NCI-H82 treated with DMSO at 0.1 percent for 48 hours (cell line): ENCODE measurements around the gene JPH3.
A peak's percentile ranks its signal among the peaks of the same experiment; 100 is the strongest.

Experiments
- DNase-seq: peaks from one replicate; lab custom pipeline; 2025; ENCODE audit not compliant: unreplicated experiment; lab: John Stamatoyannopoulos, UW

Gene JPH3

DNA sequence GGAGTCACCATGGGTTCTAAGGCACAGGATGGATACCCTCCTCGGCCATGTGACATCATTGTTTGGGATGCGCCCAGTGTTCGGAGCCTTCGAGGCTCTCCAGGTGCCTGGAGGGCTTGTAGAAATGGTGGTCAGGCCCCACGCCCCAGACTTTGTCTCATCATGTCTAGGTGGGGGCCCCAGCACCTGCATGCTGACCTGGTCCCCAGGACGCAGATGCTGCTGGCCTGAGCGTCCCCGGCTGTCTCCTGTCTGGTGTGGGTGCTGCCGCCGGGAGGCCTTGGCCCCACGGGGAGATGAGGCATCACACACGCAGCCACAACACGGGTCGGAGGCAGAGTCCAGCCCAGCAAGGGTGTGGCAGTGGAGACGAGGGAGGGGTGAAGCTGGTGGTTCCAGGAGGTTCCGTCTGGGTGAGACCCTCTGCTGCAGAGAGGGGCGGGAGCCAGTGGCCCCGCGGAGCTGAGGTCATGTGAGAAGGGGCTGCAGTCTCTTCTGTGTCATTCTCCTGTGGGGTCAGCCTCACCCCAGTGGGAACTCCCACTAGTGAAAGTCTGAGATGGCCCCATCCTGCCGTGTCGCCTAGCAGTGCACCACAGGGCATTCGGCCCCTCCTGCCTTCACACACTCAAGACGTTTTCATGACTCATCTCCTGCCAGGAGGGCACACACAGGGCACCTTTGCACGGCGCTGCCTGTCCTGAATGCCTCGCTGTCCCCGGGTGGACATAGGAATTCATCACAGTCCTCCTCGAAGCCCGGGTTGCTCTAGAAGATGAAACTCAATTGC lies 46.6 kb downstream of the JPH3 start:
- DNase-seq: no peak

- no peak for DNase-seq
Measured at GRCh38 chr16:87652386-87652785, 50.1 kb downstream of the JPH3 start.

DNA sequence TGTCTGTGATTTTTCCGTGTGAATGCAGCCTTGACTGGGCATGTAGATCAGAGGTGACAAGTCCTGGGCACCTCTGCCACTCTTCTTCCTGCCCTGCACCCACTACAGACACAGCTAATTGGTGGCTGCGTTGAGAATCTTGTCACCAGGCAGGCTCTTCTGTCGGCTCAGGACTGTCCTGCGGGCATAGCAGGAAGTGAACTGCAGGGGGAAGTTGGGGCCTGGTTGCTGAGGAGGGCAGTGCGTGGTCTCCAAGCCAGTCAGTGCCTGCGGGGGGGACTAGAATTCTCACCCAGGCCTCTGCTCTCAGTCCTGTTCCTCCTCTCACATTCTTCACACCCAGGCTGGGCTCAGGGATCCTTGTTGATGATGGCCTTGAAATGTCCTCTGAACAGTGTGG lies 50.5 kb downstream of the JPH3 start:
- DNase-seq: no peak

DNA sequence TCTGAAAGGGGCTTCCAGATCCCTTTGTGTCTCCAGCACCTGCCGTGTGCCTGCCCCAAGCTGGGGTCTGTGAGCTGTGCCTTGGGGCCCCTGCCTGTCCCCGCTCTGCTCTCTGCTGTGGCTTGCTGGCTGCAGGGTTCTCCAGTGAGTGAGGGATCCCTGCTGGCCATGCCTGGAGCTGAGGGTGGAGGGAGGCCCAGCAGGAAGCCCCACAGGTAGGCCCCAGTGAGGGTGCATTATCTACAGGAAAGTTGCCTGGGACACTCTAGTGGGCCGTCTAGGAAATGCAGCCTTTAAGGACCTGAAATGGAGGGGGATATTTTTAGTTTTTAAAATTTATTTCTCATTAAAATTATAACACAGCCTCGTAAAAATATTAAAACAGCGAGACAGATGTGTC lies 50.9 kb downstream of the JPH3 start:
- DNase-seq: peak; percentile 1

DNA sequence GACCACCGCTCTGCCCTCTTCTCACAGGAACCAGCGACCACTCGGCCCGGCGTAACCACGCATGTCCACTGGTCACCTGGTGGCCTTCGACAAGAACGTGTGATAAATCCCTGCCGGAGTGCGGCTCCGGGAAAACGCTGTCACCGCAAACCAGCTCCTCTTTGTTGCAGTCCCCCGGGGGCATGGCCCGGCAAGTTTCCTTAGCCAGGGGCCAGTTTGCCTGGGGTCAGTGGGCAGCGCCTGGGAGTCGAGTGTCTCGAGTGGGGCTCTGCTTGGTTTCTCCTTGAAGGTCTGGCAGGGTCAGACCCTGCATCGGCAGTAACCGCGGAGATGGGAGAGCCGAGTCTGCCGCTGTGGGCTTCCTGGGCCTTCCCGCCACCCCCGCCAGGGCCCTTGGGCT lies 52.5 kb downstream of the JPH3 start:
- DNase-seq: no peak

GRCh38 chr16:87656328-87656727 lies 54.0 kb downstream of the JPH3 start:
- no peak for DNase-seq

DNA sequence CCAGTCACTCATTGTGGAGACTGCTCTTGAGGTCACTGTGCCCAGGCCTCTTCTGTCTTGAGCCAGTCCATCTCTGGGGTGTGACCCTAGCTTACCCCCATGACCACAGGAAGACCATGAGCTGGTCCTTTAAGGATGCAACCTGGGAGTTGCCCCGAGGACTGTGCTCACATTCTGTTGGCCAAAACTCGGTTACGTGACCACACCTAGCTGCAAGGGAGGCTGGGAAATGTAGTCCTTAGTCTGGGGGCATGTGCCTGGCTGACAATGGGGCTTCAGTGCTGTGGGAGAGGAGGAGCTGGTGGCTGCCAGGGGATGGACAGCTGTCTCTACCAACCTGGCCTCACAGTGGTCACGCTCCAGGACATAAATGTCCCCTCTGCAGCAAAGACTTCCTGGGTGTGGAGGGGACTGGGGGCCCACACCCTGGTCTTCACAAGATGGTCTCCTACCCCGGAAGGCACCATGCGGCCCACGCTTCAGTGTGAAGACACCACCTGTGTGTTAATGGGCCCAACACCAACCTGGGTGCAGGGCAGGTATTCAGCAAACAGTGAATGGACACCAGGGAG lies 55.4 kb downstream of the JPH3 start:
- DNase-seq: peak; percentile 2

GRCh38 chr16:87658564-87659225 lies 56.4 kb downstream of the JPH3 start:
- peak; percentile 20 for DNase-seq

DNA sequence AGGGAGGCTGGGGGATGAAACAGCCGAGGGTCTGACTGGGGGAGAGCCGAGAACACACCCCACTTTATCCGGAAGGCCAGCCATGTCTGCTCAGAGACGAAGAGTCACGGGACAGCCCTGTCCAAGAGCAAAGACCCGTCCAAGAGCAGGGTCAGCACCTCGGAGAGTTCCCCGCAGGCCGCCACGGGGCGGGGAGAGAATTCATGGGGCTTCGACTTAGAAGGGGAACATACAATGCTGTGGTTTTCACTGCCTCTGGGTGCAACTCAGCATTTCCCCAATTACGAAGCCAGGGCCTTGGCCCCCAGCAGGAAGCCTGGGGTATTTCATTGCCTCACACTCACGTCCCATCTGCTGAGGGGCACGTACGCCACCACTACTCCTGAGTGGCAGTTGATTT lies 59.3 kb downstream of the JPH3 start:
- DNase-seq: no peak

DNA sequence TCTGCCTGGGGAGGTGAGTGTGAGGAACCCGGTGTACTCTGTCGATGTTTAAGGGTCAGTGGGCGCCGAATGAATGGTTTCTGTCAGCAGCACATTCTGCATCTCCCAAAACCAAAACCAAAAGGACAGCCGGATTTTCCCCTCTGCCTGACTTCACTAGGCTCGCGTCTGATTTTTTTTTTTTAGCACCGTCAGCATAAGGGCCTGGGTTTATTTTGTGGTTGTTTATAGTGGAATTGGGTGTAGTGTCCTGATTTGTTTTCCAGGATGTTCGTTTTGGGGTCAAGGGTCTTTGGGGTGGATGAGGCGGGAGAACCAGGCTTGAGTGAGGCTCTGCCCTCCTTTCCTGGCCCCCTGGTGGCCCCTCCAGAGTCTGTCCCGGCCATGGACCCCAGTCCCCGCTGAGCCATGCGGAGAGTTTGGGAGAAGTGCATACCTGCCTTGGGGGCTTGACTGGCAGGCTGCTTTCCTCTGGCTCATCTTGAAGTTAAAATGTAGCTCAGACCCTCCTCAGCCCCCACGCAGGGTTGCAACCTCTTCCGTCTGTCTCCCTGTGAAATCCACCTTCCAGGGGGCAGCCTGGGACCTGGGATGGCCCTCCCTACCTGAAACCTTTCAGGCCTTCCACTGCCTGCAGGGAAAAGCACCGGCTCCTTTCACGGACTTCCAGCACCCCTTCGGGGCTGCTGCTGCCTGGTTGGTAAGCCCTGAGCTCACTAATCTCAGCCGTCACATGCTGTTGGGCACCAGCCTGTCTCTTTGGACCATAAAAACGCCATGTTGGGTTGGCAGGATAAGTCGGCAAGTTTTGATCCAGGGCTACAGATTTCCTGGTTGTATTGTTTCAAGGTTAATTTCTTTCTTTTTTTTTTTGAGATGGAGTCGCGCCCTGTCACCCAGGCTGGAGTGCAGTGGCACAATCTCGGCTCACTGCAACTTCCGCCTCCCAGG lies 60.2 kb downstream of the JPH3 start:
- DNase-seq: no peak

DNA sequence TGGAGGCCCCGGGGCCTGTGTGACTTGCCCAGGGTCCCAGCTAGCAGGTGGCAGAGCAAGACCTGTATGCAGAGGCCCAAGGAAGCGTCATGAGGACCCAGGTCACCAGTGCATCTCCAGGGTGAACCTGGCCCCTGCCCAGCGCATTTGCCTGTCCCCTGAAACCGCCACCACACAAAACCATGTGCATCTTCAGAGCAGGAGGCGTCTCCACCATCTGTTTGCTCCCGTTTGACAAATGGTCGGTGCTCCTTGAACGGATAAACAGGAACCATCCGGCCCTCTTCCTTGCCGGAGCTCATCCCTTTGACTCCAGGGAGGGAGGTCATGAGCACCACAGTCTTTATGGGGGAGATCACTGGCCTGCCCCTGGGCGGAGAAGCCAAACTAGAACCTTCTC lies 62.5 kb downstream of the JPH3 start:
- no peak for DNase-seq

DNA sequence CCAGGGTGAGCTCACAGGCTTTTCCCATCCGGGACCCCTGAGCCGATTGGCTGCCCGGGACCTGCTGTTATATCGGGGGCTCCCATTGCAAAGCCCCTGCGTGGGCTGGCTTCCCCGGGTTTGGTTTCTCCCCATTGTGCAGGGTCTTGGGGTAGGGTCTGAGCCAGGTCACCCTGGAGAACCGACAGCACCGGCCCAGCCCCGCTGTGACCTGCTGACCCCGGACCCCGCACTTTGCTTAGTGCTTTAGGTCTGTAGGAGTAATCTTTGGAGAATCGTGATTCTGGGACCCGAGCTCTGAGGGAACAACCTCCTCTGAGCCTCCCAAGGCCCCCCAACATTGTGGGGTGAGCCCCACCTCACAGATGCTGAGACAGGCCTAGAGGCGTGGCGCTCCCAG lies 62.9 kb downstream of the JPH3 start:
- DNase-seq: no peak

- no peak for DNase-seq
Measured at GRCh38 chr16:87666919-87667318, 64.6 kb downstream of the JPH3 start.

DNA sequence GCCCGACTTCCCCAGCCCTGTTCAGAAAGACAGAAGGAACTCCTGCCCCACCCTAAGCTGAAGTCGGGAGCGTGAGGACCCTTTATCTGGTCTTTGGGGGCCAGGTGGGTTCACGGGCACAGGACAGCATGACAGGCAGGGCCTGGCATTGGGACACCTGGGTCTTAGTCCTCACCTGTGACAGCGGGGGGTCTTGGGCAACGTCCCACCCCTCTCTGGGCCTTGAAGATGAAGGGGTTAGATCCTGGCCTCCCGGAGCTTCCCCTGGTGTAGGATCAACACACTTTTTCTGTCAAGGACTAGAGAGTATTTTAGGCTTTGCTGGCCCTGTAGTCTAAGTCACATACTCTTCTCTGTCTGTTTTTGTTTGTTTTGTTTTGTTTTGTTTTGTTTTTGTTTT lies 65.1 kb downstream of the JPH3 start:
- DNase-seq: no peak

- no peak for DNase-seq
Measured at GRCh38 chr16:87667946-87668345, 65.6 kb downstream of the JPH3 start.

- DNase-seq: no peak
Measured at GRCh38 chr16:87669672-87670071, 67.4 kb downstream of the JPH3 start.

DNA sequence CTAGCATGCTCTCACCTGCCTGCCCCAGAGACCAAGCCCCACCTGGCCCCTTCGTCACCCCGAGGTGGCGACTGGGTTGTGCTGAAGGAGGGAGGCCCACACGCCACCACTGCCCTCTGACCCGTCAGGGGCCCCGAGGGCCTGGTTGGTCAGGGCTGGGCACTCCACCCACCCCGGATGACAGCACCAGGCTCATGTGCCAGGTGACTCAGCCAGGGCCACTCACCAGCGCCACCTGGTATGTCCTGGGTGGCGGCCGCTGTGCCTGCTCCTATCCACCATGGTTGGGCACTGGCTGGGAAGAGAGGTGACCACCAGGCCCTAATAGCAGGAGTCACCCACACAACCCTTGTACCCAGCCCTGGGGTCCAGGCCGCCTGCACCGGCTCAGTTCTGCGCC lies 68.9 kb downstream of the JPH3 start:
- DNase-seq: no peak

- no peak for DNase-seq
Measured at GRCh38 chr16:87671715-87672270, 69.5 kb downstream of the JPH3 start.

- no peak for DNase-seq
Measured at GRCh38 chr16:87674419-87674818, 72.1 kb downstream of the JPH3 start.

DNA sequence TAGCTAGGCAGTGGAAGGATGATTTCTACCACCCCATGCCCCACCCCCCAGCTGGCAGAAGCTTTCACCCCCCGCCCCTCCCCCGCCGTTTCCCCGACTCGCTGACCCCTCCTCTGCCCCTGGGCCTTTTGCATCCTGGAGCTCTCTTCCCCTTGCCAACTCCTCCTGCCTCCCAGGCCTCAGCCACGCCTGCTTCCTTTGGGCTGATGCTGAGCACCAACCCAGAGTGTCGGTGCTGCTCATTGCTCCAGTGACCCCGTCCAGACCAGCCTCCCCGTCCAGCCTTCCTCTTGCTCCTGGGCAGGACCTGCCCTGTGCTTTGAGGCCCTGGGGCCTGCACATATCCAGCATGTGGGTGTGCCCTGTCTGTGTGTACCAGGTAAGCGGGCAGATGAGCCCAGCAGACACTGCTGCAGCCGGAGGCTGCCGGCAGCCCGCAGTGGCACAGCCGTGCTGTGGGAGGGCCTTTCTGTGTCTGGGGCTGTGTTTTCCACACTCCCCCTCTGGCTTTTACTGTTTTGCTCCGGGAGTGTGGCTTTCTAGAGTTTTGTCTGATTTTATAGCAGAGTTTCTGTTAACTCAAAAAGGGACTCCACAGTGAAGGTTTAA lies 72.9 kb downstream of the JPH3 start:
- DNase-seq: no peak

DNA sequence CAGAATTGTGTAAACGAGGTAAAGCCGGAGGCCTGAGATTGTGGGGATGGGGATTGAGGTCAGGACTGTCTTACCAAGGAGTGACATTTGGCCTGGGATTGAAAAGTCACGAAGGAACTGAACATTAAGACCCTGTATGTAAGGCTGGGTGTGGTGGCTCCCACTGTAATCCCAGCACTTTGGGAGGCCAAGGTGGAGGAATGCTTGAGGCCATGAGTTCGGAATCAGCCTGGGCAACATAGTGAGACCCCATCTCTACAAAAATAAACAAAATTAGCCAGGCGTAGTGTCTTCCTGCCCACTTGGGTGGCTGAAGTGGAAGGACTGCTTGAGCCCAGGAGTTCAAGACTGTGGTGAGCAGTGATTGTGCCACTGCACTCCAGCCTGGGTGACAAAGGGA lies 75.5 kb downstream of the JPH3 start:
- DNase-seq: no peak
